ENCODE measurements around the gene HSD11B1. TPM values are rescaled to one million over a fixed set of nuclear protein-coding genes. Genes with fewer than 3 reads are reported as not detected.

Gene HSD11B1
- total RNA-seq, 2 donors from 2014 or later: 9.3 to 29.1 TPM

- H3K4me3 ChIP-seq: no peak overlapping the region
- no peaks in the 10 kb centered on the region for H3K27me3 ChIP-seq (replicated peaks; ENCODE audit: insufficient read depth)
- TF ChIP-seq POLR2AphosphoS5 (IDR thresholded peaks at IDR 0.05) (no peak), POLR2A (IDR thresholded peaks at IDR 0.05) (no peak)
- TF ChIP-seq, protein P1, sequence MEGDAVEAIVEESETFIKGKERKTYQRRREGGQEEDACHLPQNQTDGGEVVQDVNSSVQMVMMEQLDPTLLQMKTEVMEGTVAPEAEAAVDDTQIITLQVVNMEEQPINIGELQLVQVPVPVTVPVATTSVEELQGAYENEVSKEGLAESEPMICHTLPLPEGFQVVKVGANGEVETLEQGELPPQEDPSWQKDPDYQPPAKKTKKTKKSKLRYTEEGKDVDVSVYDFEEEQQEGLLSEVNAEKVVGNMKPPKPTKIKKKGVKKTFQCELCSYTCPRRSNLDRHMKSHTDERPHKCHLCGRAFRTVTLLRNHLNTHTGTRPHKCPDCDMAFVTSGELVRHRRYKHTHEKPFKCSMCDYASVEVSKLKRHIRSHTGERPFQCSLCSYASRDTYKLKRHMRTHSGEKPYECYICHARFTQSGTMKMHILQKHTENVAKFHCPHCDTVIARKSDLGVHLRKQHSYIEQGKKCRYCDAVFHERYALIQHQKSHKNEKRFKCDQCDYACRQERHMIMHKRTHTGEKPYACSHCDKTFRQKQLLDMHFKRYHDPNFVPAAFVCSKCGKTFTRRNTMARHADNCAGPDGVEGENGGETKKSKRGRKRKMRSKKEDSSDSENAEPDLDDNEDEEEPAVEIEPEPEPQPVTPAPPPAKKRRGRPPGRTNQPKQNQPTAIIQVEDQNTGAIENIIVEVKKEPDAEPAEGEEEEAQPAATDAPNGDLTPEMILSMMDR (IDR thresholded peaks at IDR 0.05): no peak
- no peak for DNase-seq (ENCODE audit: low spot score)
- H3K27ac ChIP-seq: no peak overlapping the region
- no peaks in the 10 kb centered on the region for H3K9me3 ChIP-seq
- H3K36me3 ChIP-seq: no peaks in the 10 kb centered on the region
- intact Hi-C loops (cut with DNase I): no loop called here
- WGBS: 30% methylated on average over 13 of the region's 13 CpGs
- H3K4me1 ChIP-seq (replicated peaks): no peaks in the 10 kb centered on the region
Observed at GRCh38 chr1:209769171-209769904, 64.7 kb downstream of the HSD11B1 start.

GRCh38 chr1:209769971-209770370 lies 65.3 kb downstream of the HSD11B1 start:
- intact Hi-C loops (cut with DNase I): no loop called here
- Histone ChIP-seq H3K4me1 (replicated peaks) (no peaks in the 10 kb centered on the region), H3K4me3 (no peak overlapping the region), H3K36me3 (no peaks in the 10 kb centered on the region), H3K27ac (no peak overlapping the region), H3K9me3 (no peaks in the 10 kb centered on the region), H3K27me3 (replicated peaks; ENCODE audit: insufficient read depth) (no peaks in the 10 kb centered on the region)
- no peak for DNase-seq (ENCODE audit: low spot score)
- TF ChIP-seq, protein P1 (IDR thresholded peaks at IDR 0.05): no peak
- no peak for TF ChIP-seq POLR2A (IDR thresholded peaks at IDR 0.05)
- no peak for TF ChIP-seq POLR2AphosphoS5 (IDR thresholded peaks at IDR 0.05)
- 75% methylated on average over 7 of the region's 7 CpGs for WGBS

GRCh38 chr1:209770636-209771415 lies 66.2 kb downstream of the HSD11B1 start:
- 95% methylated on average over 17 of the region's 17 CpGs for WGBS
- TF ChIP-seq POLR2A (IDR thresholded peaks at IDR 0.05) (no peak), POLR2AphosphoS5 (IDR thresholded peaks at IDR 0.05) (no peak)
- TF ChIP-seq, protein P1 (IDR thresholded peaks at IDR 0.05): no peak
- Histone ChIP-seq H3K27me3 (replicated peaks; ENCODE audit: insufficient read depth) (no peaks in the 10 kb centered on the region), H3K4me1 (replicated peaks) (no peaks in the 10 kb centered on the region), H3K36me3 (no peaks in the 10 kb centered on the region), H3K4me3 (no peak overlapping the region), H3K9me3 (no peaks in the 10 kb centered on the region), H3K27ac (no peak overlapping the region)
- intact Hi-C loops (cut with DNase I): no loop called here
- DNase-seq (ENCODE audit: low spot score): no peak

DNA sequence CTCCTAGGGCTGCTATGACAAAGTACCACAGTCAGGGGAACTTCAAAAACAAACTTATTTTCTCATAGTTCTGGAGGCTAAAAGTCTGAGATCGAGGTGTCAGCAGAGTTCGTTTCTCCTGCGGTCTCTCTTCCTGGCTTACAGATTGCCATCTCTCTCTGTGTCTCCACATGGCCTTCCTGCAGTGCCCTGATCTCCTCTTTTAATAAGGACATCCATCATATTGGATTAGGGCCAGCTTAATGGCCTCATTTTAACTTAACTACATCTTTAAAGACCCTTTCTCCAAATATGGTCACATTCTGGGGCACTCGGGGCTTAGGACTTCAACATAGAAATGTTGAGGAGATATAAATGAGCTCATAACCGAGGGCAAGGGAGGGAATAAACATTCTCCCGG lies 67.5 kb downstream of the HSD11B1 start:
- WGBS: 28% methylated on average over 6 of the region's 6 CpGs
- Histone ChIP-seq H3K27me3 (replicated peaks; ENCODE audit: insufficient read depth) (no peaks in the 10 kb centered on the region), H3K4me1 (replicated peaks) (no peaks in the 10 kb centered on the region), H3K9me3 (no peaks in the 10 kb centered on the region), H3K4me3 (no peak overlapping the region), H3K27ac (no peak overlapping the region), H3K36me3 (no peaks in the 10 kb centered on the region)
- intact Hi-C loops (cut with DNase I): no loop called here
- DNase-seq (ENCODE audit: low spot score): no peak
- TF ChIP-seq, protein P1 (IDR thresholded peaks at IDR 0.05): no peak
- TF ChIP-seq POLR2A (IDR thresholded peaks at IDR 0.05): no peak
- TF ChIP-seq POLR2AphosphoS5 (IDR thresholded peaks at IDR 0.05): no peak
